Activated T-helper 1 cell treated with anti-CD3 and anti-CD28 coated beads, Interleukin-2, amount 50 U/mL, for 16 hours (primary cell): ENCODE measurements around the gene UGT1A5.
"Not testable (repeated sequence)": the region's sequence is repeated elsewhere in the genome, so short reads cannot be mapped to it uniquely, and the experiment has no call there.

ENCODE experiments used
- DNase-seq, 2 donors: peaks; one replicate each; pipeline ENCODE4 v3.0.0-alpha.2; 2020; ENCODE audit warnings: low read depth in 1 of 2, low spot score in 1 of 2

UGT1A5 gene

DNA sequence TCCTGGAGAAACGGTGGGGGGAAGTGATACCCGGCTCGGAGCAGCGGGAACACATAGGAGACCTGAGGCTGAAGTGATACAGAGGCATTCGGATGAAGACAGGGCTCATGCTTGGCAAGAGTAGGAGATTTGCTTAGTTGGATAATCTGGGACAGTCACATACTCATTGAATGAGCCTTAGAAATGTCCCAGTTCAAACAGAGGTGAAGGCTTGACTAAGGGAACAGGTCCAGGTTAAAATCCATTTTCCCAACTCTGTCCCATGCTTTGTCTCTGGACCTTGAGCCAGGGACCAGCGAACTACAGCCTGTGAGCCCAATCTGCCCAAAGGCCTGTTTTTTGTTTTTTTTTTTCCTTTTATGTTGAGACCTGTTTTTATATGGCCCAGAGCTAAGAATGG lies 18.7 kb upstream of the UGT1A5 start:
- no peak for DNase-seq

DNA sequence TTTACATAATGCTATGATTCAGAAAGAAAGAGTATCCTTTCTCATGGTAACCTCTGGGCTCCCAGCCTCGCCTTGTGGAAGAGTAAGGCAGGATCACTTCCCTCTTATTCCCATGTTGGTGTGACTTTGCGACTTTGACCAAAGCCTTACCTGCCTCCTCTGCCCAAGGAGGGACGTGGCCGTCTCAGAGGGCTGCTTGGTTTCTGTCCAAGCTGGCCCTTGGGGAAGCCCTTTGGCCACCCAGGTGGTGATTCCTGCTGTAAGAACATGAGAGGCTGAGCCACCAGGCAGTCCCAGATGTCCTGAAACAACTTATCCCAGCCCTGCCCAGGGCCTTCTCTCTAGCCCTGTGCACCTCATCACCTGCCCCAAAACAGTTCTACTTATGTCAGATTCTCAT lies 14.0 kb upstream of the UGT1A5 start:
- no peak for DNase-seq

DNA sequence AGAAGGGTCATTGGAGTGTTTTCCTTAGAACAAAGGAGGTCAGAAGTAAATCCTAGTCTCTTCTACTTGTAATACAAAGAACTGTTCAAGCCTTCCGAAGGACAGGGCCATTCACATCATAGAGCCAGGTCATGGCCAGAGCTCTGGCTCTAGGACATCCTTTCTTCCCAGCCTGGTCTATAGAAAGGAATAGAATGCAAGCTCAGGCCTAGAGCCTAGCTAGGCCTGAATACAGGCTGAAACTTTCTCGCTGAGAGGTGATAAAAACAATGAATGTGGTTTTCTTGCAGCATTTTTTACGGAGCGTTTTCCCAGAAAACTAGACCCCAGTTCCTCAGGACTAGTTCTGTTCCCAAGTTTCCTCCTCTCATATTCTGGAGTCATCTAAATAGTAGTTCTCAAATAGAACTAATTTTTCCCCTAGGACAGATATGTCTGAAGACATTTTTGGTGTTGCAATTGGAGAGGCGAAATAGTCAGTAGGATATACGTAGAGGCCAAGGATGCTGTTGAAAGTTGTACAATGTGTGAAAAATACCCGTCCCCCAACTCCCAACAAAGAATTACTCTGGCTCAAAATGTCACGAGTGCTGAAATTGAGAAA lies 13.2 kb upstream of the UGT1A5 start:
- DNase-seq, result no peak

DNA sequence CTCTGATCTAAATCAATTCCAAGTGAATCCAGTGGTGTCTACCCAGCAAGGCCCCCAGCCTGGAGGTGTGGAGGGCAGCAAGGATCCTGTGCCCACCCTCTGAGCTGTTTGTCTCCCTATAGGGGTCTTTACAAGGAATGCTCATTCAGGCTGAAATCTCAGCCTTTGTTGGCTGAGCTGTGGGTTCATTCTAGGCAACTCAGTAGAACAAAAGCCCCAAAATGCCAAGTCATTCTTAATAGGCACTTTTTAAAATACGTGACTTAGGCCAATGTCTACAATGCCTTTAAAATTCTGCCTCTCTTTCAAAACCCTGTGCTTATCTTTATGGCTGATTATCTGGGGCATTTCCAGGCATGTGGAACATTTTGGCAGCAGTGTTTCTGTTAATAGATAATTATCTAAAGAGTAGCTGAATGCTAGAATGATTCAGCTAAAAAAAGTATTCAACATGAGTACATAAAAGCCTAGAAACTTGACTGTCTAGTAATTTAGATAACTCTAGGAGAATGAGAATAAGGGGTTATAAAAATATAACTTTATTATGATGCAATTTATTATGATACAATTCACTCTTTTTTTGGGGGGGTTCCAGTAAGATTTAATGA lies 12.6 kb upstream of the UGT1A5 start:
- no peak for DNase-seq

DNA sequence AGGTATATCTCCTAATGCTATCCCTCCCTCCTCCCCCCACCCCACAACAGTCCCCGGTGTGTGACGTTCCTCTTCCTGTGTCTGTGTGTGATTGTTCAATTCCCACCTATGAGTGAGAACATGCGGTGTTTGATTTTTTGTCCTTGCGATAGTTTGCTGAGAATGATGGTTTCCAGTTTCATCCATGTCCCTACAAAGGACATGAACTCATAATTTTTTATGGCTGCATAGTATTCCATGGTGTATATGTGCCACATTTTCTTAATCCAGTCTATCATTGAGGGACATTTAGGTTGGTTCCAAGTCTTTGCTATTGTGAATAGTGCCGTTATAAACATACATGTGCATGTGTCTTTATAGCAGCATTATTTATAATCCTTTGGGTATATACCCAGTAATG lies 11.9 kb upstream of the UGT1A5 start:
- not testable (repeated sequence) for DNase-seq

DNA sequence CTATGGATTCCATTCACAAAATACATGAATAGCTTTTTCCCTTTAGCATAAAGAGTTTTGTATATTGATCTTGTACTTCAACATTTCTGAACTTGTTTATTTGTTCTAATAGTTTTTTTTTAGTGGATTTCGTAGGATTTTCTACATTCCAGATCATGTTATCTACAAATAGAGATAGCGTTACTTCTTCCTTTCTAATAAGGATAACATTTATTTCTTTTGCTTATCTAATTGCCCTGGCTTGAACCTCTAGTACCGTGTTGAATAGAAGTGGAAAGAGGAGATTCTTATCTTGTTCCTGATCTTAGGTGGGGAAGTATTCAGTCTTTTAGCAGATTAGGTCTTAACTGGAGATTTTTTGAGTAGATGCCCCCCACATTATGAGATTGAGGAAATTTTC lies 10.5 kb upstream of the UGT1A5 start:
- no peak for DNase-seq

DNA sequence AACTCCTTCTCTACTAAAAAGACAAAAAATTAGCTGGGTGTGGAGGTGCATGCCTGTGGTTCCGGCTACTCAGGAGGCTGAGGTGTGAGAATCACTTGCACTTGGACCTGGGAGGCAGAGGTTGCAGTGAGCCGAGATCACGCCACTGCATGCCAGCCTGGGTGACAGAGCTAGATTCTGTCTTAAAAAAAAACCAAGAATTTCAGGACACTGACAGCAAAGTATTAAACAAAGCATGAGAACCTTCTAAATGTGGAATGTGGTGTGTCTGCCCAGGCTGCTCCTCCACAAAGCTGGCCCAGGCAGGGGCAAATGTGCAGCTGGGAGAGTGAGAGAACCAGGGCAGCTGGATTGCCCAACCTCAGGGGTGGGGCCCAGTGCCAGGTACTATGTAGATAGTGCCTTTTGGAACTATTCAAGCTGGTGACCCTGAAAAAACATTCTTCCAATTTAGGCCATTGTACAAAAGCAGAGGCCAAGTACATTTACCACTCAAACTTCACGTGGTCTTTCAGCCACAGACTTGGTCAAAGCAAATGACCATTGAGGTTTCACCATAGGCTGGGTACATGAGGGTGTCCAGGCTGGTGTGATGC lies 6.7 kb upstream of the UGT1A5 start:
- no peak for DNase-seq

DNA sequence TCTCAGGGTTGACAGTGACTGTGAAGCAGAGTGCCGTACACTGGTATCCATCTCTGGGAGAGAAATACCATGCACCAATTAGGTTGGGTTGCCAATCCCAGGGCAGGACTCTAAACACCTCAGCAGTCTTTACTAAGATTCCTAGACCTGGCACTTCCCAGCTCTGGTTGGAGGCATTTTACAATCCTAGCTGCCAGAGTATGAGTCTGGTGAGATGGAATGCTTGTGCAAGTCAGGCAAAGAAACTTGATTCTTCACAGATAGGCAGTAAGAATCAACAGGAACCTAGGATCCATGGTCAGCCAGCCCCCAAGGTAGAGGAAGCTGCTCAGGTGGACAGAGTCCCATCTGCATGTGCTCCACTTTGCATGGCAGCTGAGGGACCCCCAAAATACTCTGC lies 6.0 kb upstream of the UGT1A5 start:
- DNase-seq, result no peak

DNA sequence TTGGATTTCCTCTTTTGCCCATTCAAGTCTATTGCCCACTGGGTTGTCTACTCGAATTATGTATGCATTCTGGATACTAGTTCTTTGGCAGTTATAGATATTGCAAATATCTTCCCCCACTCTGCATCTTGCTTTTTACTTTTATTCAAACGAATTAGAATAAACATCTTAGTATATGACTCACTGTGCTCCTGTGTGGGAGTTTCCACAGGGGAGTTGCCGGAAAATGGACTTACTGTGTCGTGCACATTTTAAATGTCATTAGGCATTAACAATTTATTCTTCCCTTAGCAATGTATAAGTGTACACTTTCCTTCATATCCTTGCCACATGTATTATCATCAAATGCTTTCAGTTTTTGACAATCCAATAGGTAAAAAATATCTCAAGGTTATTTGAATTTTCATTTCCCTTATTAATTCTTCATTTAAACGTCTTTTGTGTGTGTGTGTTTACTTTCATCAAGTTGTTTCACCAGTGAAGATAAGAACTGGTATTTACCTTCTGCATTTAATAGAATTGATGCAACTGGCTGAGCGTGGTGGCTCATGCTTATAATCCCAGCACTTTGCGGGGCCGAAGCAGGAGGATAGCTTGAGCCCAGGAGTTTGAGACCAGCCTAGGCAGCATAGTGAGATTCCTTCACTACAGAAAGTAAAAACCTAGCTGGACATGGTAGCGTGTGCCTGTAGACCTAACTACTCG lies 4.6 kb upstream of the UGT1A5 start:
- DNase-seq, result no peak

DNA sequence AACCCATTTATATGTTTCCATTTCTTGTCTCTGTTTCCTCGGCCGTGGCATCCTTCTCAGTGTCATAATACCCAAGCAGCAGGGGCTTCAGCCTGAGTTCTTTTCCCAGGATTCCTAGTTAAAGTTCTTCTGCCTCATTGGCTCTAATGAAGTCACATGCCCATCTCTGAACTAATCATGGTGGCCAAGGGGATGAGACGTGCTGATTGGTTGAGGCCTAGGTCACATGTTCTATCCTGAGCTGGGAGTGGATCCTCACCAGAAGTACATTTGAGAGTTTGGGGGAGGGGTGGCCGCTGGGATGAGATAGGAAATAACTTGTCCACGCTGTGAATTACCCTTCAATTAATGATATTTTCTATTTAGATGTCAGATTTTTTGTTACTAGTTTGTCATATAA lies 3.8 kb upstream of the UGT1A5 start:
- DNase-seq, result no peak

DNA sequence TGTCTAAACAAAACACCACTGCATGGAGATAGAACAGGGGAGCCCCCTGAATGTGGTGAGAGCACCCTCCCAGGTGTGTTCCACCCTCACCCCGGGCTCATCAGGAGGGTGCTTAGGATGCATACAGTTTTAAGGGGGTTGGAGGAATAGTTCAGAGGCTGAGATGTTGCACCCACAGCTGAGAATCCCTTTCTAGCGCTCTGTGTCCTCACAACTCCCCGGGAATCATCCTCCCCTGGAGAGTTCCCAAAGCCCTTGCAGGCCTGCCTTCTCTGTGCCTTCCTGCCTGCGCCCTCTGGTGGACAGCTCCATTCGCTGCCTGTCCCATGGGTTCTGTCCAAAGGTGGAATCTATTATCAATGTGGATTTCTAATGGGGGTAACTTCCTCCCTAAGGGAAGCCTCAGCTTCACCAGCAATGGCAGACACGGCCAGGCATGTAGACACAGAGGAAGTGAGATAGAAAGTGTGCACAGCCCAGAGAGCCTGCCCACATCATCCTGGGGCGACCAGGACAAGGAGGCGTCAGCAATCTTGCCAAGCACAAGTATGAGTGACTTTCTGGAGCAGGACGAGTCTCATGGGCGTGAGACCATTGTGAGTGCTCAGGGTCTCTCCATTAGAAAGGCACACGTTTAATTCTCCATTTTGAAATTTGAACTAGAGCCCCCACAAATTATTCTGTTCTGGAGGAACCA lies 1.2 kb upstream of the UGT1A5 start:
- DNase-seq, result peak; percentile 35 to 40

DNA sequence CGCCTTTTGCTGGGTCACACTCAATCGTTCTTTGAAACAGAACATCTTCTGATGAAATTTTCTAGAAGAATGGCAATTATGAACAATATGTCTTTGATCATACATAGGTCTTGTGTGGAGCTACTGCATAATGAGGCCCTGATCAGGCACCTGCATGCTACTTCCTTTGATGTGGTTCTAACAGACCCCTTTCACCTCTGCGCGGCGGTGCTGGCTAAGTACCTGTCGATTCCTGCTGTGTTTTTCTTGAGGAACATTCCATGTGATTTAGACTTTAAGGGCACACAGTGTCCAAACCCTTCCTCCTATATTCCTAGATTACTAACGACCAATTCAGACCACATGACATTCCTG lies 532 bp downstream of the UGT1A5 start:
- DNase-seq, result no peak

DNA sequence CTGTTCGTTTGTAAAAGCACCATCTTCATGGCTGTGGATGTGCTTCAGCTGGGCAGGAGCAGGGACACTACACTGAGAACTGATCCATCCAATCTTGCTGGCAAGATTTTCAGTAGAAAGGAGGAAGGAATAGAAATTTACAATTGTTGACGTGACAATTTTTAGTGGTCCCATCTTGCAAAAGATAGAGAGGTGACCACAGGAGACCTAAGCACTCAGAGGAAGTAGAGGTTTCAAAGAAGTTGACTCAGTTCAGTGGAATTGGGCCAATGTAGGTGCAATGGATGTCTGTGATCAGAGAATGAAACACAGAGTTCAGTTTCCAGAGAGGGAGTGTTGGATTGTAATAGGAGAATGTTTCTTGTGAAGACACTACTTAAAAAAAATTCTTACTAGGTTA lies 1.4 kb downstream of the UGT1A5 start:
- DNase-seq, result no peak

DNA sequence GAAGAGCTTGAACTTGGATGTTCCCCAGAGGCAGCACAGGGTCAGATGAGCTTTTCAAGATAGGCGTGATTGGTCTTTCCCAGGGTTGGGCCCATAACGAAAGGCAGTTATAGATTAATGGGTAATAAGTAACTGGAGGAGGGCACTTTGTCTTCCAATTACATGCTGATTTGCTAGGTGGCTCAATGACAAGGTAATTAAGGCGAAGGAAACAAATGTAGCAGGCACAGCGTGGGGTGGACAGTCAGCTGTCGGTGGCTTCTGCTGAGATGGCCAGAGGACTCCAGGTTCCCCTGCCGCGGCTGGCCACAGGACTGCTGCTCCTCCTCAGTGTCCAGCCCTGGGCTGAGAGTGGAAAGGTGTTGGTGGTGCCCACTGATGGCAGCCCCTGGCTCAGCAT lies 5.8 kb downstream of the UGT1A5 start, which contains the start of gene UGT1A4:
Gene UGT1A4 (plus strand): TSS at position 185 of the 400 bp plus-strand sequence. CDS start 85 bp downstream, at position 270.
- DNase-seq, result no peak

DNA sequence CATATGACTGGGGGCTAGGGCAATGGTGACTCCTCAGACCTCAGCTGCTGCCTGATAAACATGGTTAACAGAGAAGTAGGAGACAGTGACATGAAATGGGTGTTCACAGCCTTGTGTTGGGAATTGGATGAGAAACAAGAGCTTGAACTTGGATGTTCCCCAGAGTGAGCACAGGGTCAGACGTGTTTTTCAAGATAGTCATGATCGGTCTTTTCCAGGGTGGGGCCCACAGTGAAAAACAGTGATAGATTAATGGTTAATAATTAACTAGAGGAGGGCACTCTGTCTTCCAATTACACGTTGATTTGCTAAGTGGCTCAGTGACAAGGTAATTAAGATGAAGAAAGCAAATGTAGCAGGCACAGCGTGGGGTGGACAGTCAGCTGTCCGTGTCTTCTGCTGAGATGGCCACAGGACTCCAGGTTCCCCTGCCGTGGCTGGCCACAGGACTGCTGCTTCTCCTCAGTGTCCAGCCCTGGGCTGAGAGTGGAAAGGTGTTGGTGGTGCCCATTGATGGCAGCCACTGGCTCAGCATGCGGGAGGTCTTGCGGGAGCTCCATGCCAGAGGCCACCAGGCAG lies 16.1 kb downstream of the UGT1A5 start, which contains the start of gene UGT1A3:
Gene UGT1A3 (plus strand): TSS at position 320 of the 579 bp plus-strand sequence. CDS start 85 bp downstream, at position 405.
- DNase-seq, result no peak

DNA sequence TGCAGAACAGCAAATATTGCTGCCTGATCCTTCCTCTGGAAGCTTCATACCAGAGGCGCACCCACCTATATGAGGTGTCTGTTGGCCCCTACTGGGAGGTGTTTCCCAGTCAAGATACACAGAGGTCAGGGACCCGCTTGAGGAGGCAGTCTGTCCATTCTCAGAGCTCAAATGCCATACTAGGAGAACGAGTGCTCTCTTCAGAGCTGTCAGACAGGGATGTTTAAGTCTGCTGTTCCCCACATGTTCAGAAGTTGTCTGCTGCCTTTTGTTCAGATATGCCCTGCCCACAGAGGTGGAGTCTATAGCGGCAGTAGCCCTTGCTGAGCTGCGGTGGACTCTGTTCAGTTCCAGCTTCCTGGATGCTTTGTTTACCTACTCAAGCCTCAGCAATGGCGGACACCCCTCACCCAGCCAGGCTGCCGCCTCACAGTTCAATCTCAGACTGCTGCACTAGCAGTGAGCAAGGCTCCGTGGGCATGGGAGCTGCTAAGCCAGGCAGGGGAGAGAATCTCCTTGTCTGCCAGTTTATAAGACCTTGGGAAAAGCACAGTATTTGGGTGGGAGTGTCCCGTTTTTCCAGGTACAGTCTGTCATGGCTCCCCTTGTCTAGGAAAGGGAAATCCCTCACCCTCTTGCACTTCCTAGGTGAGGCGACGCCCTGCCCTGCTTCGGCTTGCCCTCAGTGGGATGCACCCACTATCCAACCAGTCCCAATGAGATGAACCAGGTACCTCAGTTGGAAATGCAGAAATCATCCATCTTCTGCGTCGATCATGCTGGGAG lies 24.4 kb downstream of the UGT1A5 start:
- DNase-seq, result not testable (repeated sequence)

DNA sequence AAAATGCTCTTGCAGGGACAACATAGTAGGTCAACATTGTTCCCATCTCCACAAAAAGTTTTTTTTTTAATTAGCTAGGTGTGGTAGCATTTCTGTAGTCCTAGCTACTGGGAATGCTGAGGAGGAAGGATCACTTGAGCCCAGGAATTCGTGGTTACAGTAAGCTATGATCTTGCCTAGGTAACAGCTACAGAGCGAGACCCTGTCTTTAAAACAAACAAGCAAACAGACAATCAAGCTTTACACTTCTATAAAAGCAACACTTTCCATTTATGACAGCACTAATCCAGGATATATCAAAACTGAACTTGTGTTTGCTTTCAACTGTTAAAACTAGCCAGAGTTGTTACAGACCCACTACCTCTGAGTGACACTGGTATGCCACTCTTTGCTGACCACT lies 28.2 kb downstream of the UGT1A5 start:
- DNase-seq, result no peak

DNA sequence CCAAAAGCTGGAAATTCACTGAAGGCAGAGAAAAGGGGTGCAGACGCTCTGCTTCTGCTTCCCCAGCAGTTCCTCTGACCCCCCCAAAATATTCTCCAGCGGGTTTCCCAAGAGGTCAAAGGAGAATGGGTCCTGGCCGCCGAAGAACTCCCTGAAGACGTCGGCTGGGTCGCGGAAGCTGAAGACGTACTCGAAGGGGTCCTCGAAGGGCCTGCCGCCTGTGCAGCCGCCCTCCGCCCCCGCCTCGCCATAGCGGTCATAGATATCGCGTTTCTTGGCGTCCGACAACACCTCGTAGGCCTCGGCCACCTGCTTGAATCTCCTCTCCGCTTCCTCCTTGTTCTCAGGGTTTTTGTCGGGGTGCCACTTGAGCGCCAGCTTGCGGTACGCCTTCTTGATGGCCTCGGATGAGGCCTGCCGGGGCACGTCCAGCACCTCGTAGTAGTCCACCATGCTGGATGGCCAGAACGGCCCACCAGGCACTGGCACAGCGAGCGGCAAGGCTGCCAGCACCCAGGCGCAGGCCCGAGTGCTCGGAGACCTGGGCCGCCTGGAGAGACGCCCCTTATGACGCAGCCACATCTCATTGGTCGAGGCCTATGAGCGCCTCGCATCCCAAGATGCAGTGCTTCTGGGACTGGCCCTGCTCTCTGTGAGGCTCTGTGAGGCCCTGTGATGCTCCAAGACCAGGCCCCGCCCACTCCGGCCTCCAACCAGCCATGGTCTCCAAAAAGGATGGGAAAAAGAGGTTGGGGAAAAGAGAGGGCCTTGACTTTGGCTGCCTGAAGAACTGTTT lies 31.0 kb downstream of the UGT1A5 start:
- no peak for DNase-seq

DNA sequence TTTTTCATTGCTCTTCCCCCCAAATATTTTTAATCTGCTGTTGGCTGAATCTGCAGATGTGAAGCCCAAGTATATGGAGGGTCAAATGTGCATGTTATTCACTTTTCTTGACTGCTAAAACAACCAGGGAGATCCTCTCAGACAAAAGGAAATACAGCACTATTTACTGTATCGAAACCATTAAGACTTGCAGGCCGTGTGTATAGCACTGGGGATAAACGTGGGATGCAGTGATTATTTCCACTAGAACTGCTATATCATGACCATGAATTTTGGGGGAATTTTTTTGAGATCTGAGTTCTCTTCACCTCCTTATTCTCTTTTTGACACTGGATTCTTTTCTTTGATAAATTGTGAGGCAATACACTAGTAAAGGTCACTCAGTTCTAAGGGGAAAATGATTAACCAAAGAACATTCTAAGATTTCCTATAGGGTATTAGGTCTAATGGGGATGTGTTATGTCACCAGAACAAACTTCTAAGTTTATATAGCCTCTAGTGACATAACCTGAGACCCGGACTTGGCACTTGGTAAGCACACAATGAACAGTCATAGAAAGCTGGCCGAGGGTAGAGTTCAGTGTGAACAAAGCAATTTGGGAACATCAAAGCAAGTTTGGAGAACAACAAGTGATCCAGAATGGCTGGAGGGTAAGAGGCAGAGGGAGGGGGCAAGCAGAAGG lies 32.5 kb downstream of the UGT1A5 start:
- no peak for DNase-seq
